Smooth muscle cell (in vitro differentiated cells): ENCODE measurements around the gene RASSF5. TPM values are rescaled to one million over a fixed set of nuclear protein-coding genes. Genes with fewer than 3 reads are reported as not detected.

ENCODE experiments used
- DNase-seq: peaks from one replicate; lab custom pipeline; 2025; ENCODE audit not compliant: unreplicated experiment; lab: John Stamatoyannopoulos, UW
- H2AFZ ChIP-seq: fragments of 200-600 bp; sonication (generic); 2 replicates; pipeline ENCODE4 v1.6.0; 2016; ENCODE audit warnings: antibody characterized with exemption, low read depth, mild to moderate bottlenecking
- H3F3A ChIP-seq: fragments of 200-600 bp; sonication (generic); 2 replicates; pipeline ENCODE4 v1.6.0; 2017; ENCODE audit warnings: antibody characterized with exemption, low read depth
- H3K27ac ChIP-seq: fragments of 200-600 bp; sonication (generic); 2 replicates; pipeline ENCODE4 v1.5.1; 2016; ENCODE audit warnings: low read depth, mild to moderate bottlenecking
- H3K27me3 ChIP-seq: fragments of 200-600 bp; sonication (generic); 2 replicates; pipeline ENCODE4 v1.6.1; 2016; ENCODE audit warnings: low read depth, mild to moderate bottlenecking
- H3K36me3 ChIP-seq: fragments of 200-600 bp; sonication (generic); 2 replicates; pipeline ENCODE4 v1.5.1; 2016; ENCODE audit warnings: low read depth
- H3K4me1 ChIP-seq: fragments of 200-600 bp; sonication (generic); 2 replicates; pipeline ENCODE4 v1.5.1; 2016; ENCODE audit warnings: low read depth
- H3K4me2 ChIP-seq: fragments of 200-600 bp; sonication (generic); 2 replicates; pipeline ENCODE4 v1.6.0; 2016; ENCODE audit warnings: mild to moderate bottlenecking
- H3K4me3 ChIP-seq: fragments of 200-600 bp; sonication (generic); 2 replicates; pipeline ENCODE4 v1.5.1; 2016; ENCODE audit warnings: mild to moderate bottlenecking
- H3K79me2 ChIP-seq: fragments of 200-600 bp; sonication (generic); 2 replicates; pipeline ENCODE4 v1.6.0; 2016; ENCODE audit warnings: low read depth, mild to moderate bottlenecking
- H3K9ac ChIP-seq: fragments of 200-600 bp; sonication (generic); 2 replicates; pipeline ENCODE4 v1.6.0; 2016; ENCODE audit warnings: low read depth
- H3K9me3 ChIP-seq: fragments of 200-600 bp; sonication (generic); replicated peaks from 2 replicates; pipeline ENCODE4 v1.5.1; 2016; ENCODE audit warnings: low read depth
- H4K20me1 ChIP-seq: fragments of 200-600 bp; sonication (generic); 2 replicates; pipeline ENCODE4 v1.6.0; 2016; ENCODE audit warnings: low read depth
- CTCF ChIP-seq: fragments of 200-600 bp; sonication (generic); IDR thresholded peaks from 2 replicates; pipeline ENCODE4 v1.5.1; 2017; ENCODE audit warnings: borderline replicate concordance, mild to moderate bottlenecking, antibody characterized with exemption; ENCODE audit not compliant: insufficient read depth, poor library complexity, severe bottlenecking
- WGBS: methylation state at CpG from one replicate; pipeline ENCODE4 v1.1.7; 2016; ENCODE audit warnings: low lambda C conversion rate; 5-methylcytosine and 5-hydroxymethylcytosine counted together
- polyA plus RNA-seq: library from polyadenylated mRNA; unstranded; fragments of >200 nt; fragmentation: Nextera tagmentation; extraction: Ambion mirVana; gene quantifications from 2 replicates; pipeline ENCODE4 v1.2.1, GENCODE V29; 2016
- total RNA-seq: library from RNA; depleted of rRNA; stranded (reverse); fragments of >200 nt; gene quantifications from 2 replicates; pipeline ENCODE4 v1.2.3, GENCODE V29; 2014

Gene RASSF5
- total and polyA plus RNA-seq, 2 experiments from 2014 or later, result 2.6 to 3.3 TPM

- no peak for DNase-seq
- no peak overlapping the region for H2AFZ ChIP-seq
- H3K9me3 ChIP-seq, result no peaks in the 10 kb centered on the region
- H4K20me1 ChIP-seq, result no peaks in the 10 kb centered on the region
- no peak overlapping the region for H3K27ac ChIP-seq
- no peak overlapping the region for H3K4me3 ChIP-seq
- no peaks in the 10 kb centered on the region for H3K36me3 ChIP-seq
- no peaks in the 10 kb centered on the region for H3K79me2 ChIP-seq
- no peak overlapping the region for H3K9ac ChIP-seq
- H3K4me2 ChIP-seq, result no peak overlapping the region
- no peaks in the 10 kb centered on the region for H3K4me1 ChIP-seq
- no peaks in the 10 kb centered on the region for H3F3A ChIP-seq
- WGBS, result 88% methylated on average over 7 of the region's 7 CpGs
- TF ChIP-seq CTCF, result no peak
- H3K27me3 ChIP-seq, result no peaks in the 10 kb centered on the region
These were observed 25.0 kb downstream of the RASSF5 start for GRCh38 chr1:206532368-206532767.

GRCh38 chr1:206534552-206534951 lies 27.2 kb downstream of the RASSF5 start:
- Histone ChIP-seq H4K20me1 (no peaks in the 10 kb centered on the region), H3K4me2 (no peak overlapping the region), H3K9ac (no peak overlapping the region), H3K27me3 (no peaks in the 10 kb centered on the region), H3K36me3 (no peaks in the 10 kb centered on the region), H3K4me3 (no peak overlapping the region), H3F3A (no peaks in the 10 kb centered on the region), H3K79me2 (no peaks in the 10 kb centered on the region), H3K9me3 (no peaks in the 10 kb centered on the region), H3K27ac (no peak overlapping the region), H3K4me1 (no peaks in the 10 kb centered on the region), H2AFZ (no peak overlapping the region)
- TF ChIP-seq CTCF, result no peak
- WGBS, result 98% methylated on average over 3 of the region's 3 CpGs
- DNase-seq, result no peak

GRCh38 chr1:206535853-206536188 lies 28.5 kb downstream of the RASSF5 start:
- no peak overlapping the region for H3K9ac ChIP-seq

More at GRCh38 chr1:206535853-206536188, 28.5 kb downstream of the RASSF5 start:
- H3K4me3 ChIP-seq, result no peak overlapping the region
- no peak overlapping the region for H3K27ac ChIP-seq
- TF ChIP-seq CTCF, result no peak
- no peaks in the 10 kb centered on the region for H4K20me1 ChIP-seq
- H3K36me3 ChIP-seq, result no peaks in the 10 kb centered on the region
- H3K4me1 ChIP-seq, result no peaks in the 10 kb centered on the region
- no peaks in the 10 kb centered on the region for H3K79me2 ChIP-seq
- 96% methylated on average over 6 of the region's 6 CpGs for WGBS
- DNase-seq, result no peak
- H3K9me3 ChIP-seq, result no peaks in the 10 kb centered on the region
- no peak overlapping the region for H3K4me2 ChIP-seq
- H2AFZ ChIP-seq, result no peak overlapping the region
- no peaks in the 10 kb centered on the region for H3K27me3 ChIP-seq
- no peaks in the 10 kb centered on the region for H3F3A ChIP-seq
